ENCODE data around the gene KPNA1. TPM values are rescaled to one million over a fixed set of nuclear protein-coding genes. Genes with fewer than 3 reads are reported as not detected.

The KPNA1 gene
- total RNA-seq, 4 donors from 2014 or later: 30.0 to 38.1 (median 34.5) TPM

DNA sequence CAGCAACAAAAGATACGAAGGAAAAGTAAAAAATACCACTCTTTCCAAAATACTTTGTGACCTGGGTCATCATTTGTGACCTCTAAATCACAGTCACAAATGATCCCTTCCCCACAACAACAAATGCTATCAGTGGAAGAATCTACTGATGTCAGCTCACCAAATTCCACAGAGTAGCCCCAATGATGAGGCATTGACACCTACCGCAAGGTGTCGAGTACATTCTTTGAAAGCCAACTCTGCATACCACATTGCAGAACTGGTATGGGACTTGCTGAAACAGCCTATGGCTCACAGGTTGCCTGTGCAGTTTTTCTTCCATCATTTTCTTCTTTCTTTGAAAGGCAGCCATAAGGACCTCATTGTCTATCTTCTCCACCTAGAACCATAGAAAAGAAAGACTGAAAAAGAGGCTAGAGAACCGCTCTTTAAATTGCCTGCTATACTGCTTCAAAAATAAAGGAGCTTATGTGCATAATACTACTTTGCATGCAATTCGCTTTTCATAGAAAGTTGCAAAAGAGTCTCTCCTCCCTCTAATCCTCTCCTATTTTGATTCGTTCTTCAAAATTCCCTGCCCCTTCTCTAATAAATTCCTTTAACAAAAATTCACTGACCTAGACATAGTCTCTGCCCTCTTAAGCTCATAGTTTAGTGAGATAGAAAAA, 21.4 kb upstream of the KPNA1 start:
- Histone ChIP-seq H3K4me1 (peaks cover 0 to 15% (median 0%) of the 10 kb centered on the region in 3 donors), H3K27ac (no peak overlapping the region), H3K27me3 (no peaks in the 10 kb centered on the region), H3K36me3 (peaks cover 14 to 100% (median 39%) of the 10 kb centered on the region in 3 donors), H3K4me3 (no peak overlapping the region), H3K9me3 (no peaks in the 10 kb centered on the region)
- intact Hi-C loops (cut with DNase I): no loop called here
- no peak for DNase-seq
- TF ChIP-seq, protein P1, sequence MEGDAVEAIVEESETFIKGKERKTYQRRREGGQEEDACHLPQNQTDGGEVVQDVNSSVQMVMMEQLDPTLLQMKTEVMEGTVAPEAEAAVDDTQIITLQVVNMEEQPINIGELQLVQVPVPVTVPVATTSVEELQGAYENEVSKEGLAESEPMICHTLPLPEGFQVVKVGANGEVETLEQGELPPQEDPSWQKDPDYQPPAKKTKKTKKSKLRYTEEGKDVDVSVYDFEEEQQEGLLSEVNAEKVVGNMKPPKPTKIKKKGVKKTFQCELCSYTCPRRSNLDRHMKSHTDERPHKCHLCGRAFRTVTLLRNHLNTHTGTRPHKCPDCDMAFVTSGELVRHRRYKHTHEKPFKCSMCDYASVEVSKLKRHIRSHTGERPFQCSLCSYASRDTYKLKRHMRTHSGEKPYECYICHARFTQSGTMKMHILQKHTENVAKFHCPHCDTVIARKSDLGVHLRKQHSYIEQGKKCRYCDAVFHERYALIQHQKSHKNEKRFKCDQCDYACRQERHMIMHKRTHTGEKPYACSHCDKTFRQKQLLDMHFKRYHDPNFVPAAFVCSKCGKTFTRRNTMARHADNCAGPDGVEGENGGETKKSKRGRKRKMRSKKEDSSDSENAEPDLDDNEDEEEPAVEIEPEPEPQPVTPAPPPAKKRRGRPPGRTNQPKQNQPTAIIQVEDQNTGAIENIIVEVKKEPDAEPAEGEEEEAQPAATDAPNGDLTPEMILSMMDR (IDR thresholded peaks at IDR 0.05): no peak
- TF ChIP-seq POLR2A (IDR thresholded peaks at IDR 0.05): no peak
- 87 to 93% methylated on average over 6 of the region's 6 CpGs for WGBS, 2 donors

DNA sequence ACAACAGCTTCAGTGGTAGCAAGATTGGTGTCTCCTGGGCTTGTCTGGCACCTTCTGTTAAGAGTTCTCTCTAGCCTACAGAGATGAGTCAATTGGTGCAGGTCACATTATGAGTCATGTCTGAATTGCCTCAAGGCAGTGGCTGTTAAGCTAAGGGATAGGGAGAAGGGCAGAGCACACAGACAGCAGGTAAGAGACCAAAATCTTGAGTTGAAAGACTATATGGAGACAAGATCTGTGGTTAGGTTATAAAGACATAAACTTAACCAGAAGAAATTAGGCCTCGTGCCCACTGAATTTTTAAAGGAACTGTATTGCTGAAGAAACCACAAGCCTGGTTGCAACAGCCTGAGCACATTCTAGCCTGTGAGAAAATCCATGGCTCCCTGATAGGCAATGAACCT, 19.2 kb upstream of the KPNA1 start:
- no peak overlapping the region for H3K4me3 ChIP-seq
- intact Hi-C loops (cut with DNase I): no loop called here
- H3K9me3 ChIP-seq: no peaks in the 10 kb centered on the region
- 32 to 33% methylated on average over 1 of the region's 1 CpG for WGBS, 2 donors
- no peak for TF ChIP-seq POLR2A (IDR thresholded peaks at IDR 0.05)
- TF ChIP-seq, protein P1 (IDR thresholded peaks at IDR 0.05): no peak
- no peak for DNase-seq
- H3K4me1 ChIP-seq: peaks cover 0 to 15% (median 0%) of the 10 kb centered on the region in 3 donors
- no peaks in the 10 kb centered on the region for H3K27me3 ChIP-seq
- peaks cover 14 to 98% (median 36%) of the 10 kb centered on the region in 3 donors for H3K36me3 ChIP-seq
- peak overlapping the region in 1 of 4 donors; percentile 34 for H3K27ac ChIP-seq

DNA sequence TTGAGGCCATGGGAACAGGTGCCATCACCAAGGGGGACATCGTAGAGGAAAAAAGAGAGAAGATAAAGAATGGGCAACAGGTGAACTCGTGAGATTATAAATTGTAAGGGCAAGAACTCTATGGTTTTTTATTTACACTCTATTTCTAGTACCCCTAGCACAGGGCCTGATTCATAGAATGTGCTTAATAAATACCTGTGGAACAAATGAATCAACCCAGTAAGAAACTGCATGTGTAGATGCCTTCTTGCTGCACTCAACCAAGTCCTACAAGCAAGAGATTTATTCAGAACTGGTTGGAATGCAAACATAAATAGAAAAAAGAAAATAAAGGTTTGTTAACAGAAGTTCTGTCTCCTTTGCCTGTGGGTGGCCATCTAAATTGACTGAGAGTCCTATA, 18.7 kb upstream of the KPNA1 start:
- H3K9me3 ChIP-seq: no peaks in the 10 kb centered on the region
- intact Hi-C loops (cut with DNase I): no loop called here
- peak overlapping the region in 1 of 4 donors; percentile 6 for H3K27ac ChIP-seq
- 80 to 85% methylated on average over 2 of the region's 2 CpGs for WGBS, 2 donors
- no peak for TF ChIP-seq POLR2A (IDR thresholded peaks at IDR 0.05)
- TF ChIP-seq, protein P1 (IDR thresholded peaks at IDR 0.05): no peak
- no peak for DNase-seq
- peaks cover 0 to 15% (median 0%) of the 10 kb centered on the region in 3 donors for H3K4me1 ChIP-seq
- H3K27me3 ChIP-seq: no peaks in the 10 kb centered on the region
- peaks cover 14 to 98% (median 37%) of the 10 kb centered on the region in 3 donors for H3K36me3 ChIP-seq
- H3K4me3 ChIP-seq: no peak overlapping the region

DNA sequence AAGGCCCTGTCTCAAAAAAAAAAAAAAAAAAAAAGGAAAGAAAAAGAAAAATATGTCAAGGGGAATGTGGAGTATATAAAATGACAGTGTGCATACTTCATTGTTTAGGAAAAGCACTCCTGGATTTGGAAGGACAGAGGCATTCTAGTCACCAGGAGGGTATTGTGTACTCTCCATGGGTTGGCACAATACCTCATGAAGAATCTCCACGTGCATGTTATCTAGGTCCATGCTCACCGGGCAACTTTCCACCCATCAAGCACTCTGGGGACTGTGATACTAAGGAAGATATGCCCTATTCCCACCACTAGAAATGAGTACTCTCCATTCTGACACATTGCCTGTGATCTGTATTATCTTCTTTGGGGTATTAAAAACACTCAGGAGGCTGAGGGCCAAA, 15.4 kb upstream of the KPNA1 start:
- Histone ChIP-seq H3K36me3 (peaks cover 14 to 86% (median 31%) of the 10 kb centered on the region in 3 donors), H3K27ac (no peak overlapping the region), H3K4me3 (no peak overlapping the region), H3K4me1 (peaks cover 0 to 15% (median 0%) of the 10 kb centered on the region in 3 donors), H3K27me3 (no peaks in the 10 kb centered on the region), H3K9me3 (no peaks in the 10 kb centered on the region)
- no peak for TF ChIP-seq POLR2A (IDR thresholded peaks at IDR 0.05)
- TF ChIP-seq, protein P1 (IDR thresholded peaks at IDR 0.05): no peak
- WGBS, 2 donors: 73 to 82% methylated on average over 2 of the region's 2 CpGs
- intact Hi-C loops (cut with DNase I): no loop called here
- DNase-seq: no peak

DNA sequence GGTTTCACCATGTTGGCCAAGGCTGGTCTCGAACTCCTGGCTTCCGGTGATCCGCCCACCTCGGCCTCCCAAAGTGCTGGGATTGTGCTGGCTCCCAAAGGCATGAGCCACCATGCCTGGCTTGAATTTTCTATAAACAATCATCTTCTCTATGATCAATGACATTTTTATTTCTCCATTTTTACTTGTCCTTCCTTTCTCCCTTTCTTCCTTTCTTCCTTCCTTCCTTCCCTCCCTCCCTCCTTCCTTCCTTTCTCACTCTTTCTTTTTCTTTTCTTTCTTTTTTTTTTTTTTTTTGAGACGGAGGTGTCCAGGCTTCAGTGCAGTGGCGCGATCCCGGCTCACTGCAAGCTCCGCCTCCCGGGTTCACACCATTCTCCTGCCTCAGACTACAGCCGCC, 8.6 kb upstream of the KPNA1 start:
- Histone ChIP-seq H3K4me1 (no peaks in the 10 kb centered on the region), H3K9me3 (no peaks in the 10 kb centered on the region), H3K36me3 (peaks cover 0 to 19% (median under 1%) of the 10 kb centered on the region in 3 donors), H3K27me3 (no peaks in the 10 kb centered on the region), H3K27ac (no peak overlapping the region), H3K4me3 (no peak overlapping the region)
- no peak for TF ChIP-seq POLR2A (IDR thresholded peaks at IDR 0.05)
- TF ChIP-seq, protein P1 (IDR thresholded peaks at IDR 0.05): no peak
- WGBS, 2 donors: 96 to 98% methylated on average over 5 to 9 of the region's 11 CpGs
- DNase-seq: no peak
- intact Hi-C loops (cut with DNase I): no loop called here

Data from esophagus squamous epithelium (tissue), 5 donors.